ENCODE measurements around the gene CTNNA2.

The CTNNA2 gene

GRCh38 chr2:79530443-79530842 is 17.6 kb downstream of the CTNNA2 start:
- no peaks in the 10 kb centered on the region for H3K4me1 Mint-ChIP-seq
- no peaks in the 10 kb centered on the region for H3K9me3 Mint-ChIP-seq
- no peak overlapping the region for H3K27ac Mint-ChIP-seq
- TF ChIP-seq, protein P1, sequence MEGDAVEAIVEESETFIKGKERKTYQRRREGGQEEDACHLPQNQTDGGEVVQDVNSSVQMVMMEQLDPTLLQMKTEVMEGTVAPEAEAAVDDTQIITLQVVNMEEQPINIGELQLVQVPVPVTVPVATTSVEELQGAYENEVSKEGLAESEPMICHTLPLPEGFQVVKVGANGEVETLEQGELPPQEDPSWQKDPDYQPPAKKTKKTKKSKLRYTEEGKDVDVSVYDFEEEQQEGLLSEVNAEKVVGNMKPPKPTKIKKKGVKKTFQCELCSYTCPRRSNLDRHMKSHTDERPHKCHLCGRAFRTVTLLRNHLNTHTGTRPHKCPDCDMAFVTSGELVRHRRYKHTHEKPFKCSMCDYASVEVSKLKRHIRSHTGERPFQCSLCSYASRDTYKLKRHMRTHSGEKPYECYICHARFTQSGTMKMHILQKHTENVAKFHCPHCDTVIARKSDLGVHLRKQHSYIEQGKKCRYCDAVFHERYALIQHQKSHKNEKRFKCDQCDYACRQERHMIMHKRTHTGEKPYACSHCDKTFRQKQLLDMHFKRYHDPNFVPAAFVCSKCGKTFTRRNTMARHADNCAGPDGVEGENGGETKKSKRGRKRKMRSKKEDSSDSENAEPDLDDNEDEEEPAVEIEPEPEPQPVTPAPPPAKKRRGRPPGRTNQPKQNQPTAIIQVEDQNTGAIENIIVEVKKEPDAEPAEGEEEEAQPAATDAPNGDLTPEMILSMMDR (IDR thresholded peaks at IDR 0.05; ENCODE audit: unreplicated experiment in 3 of 3): peak in 2 of 3 experiments; percentile 14 to 46
- no peaks in the 10 kb centered on the region for H3K27me3 Mint-ChIP-seq (ENCODE audit: low read depth)
- no peak overlapping the region for H3K4me3 Mint-ChIP-seq
- no peaks in the 10 kb centered on the region for H3K36me3 Mint-ChIP-seq (ENCODE audit: low read depth)

- no peak overlapping the region for H3K4me3 Mint-ChIP-seq
- peaks cover 6% of the 10 kb centered on the region for H3K36me3 Mint-ChIP-seq (ENCODE audit: low read depth)
- H3K4me1 Mint-ChIP-seq: no peaks in the 10 kb centered on the region
- TF ChIP-seq, protein P1 (IDR thresholded peaks at IDR 0.05; ENCODE audit: unreplicated experiment in 3 of 3): no peak
- no peaks in the 10 kb centered on the region for H3K27me3 Mint-ChIP-seq (ENCODE audit: low read depth)
- peaks cover 36% of the 10 kb centered on the region for H3K9me3 Mint-ChIP-seq
- H3K27ac Mint-ChIP-seq: no peak overlapping the region
These were observed 34.7 kb downstream of the CTNNA2 start for GRCh38 chr2:79547568-79547967.

GRCh38 chr2:79552653-79553052 is 39.8 kb downstream of the CTNNA2 start:
- TF ChIP-seq, protein P1 (IDR thresholded peaks at IDR 0.05; ENCODE audit: unreplicated experiment in 3 of 3): no peak
- Mint-ChIP-seq H3K4me1 (no peaks in the 10 kb centered on the region), H3K27ac (no peak overlapping the region), H3K27me3 (ENCODE audit: low read depth) (no peaks in the 10 kb centered on the region), H3K9me3 (peaks cover 38% of the 10 kb centered on the region), H3K4me3 (no peak overlapping the region), H3K36me3 (ENCODE audit: low read depth) (peaks cover 10% of the 10 kb centered on the region)

- H3K27me3 Mint-ChIP-seq (ENCODE audit: low read depth): no peaks in the 10 kb centered on the region
- peaks cover 25% of the 10 kb centered on the region for H3K9me3 Mint-ChIP-seq
- no peaks in the 10 kb centered on the region for H3K4me1 Mint-ChIP-seq
- TF ChIP-seq, protein P1 (IDR thresholded peaks at IDR 0.05; ENCODE audit: unreplicated experiment in 3 of 3): no peak
- no peak overlapping the region for H3K4me3 Mint-ChIP-seq
- no peak overlapping the region for H3K27ac Mint-ChIP-seq
- H3K36me3 Mint-ChIP-seq (ENCODE audit: low read depth): peaks cover 8% of the 10 kb centered on the region
These were observed 42.0 kb downstream of the CTNNA2 start for GRCh38 chr2:79554899-79555298.

DNA sequence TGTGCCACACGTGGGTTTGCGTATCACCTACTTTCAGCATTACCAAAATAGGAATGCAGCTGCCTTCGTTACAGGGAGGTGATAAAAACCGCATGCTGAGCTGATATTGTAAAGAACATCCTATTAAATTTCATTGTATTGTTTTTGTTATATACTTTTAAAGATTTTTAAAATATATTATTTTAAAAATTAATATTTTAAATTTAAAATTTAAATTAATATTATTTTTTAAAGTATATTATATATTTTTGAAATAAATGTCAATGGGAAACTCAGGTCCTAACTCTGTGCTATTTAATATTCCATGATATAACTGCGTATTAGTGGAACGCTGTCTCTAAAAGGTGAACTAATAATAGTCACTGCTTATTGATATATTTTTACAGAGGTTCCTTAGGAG is 51.2 kb downstream of the CTNNA2 start:
- H3K4me1 Mint-ChIP-seq: no peaks in the 10 kb centered on the region
- H3K36me3 Mint-ChIP-seq (ENCODE audit: low read depth): no peaks in the 10 kb centered on the region
- H3K27me3 Mint-ChIP-seq (ENCODE audit: low read depth): no peaks in the 10 kb centered on the region
- no peak overlapping the region for H3K4me3 Mint-ChIP-seq
- H3K27ac Mint-ChIP-seq: no peak overlapping the region
- no peaks in the 10 kb centered on the region for H3K9me3 Mint-ChIP-seq
- TF ChIP-seq, protein P1 (IDR thresholded peaks at IDR 0.05; ENCODE audit: unreplicated experiment in 3 of 3): no peak

DNA sequence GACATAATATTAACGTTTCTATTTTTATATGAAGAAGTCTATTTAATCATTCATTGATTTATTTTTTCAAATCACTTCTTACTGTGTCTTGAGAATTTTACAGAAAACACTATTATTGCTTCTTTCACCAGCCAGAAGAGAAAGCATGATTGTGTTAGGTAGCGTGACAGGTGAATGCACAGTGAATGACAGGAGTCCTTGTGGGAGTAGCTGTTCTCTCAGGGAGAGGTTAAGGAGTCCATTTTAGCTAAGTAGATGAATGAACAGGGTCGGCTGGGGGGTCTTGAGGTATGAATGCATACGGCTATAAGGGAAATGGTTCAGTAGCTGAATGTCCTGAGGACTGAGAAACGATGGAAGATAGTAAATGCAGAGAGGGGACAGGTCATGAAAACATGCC is 56.2 kb downstream of the CTNNA2 start:
- H3K9me3 Mint-ChIP-seq: no peaks in the 10 kb centered on the region
- no peaks in the 10 kb centered on the region for H3K4me1 Mint-ChIP-seq

More for the DNA sequence above, 56.2 kb downstream of the CTNNA2 start:
- no peak overlapping the region for H3K4me3 Mint-ChIP-seq
- TF ChIP-seq, protein P1 (IDR thresholded peaks at IDR 0.05; ENCODE audit: unreplicated experiment in 3 of 3): no peak
- H3K27ac Mint-ChIP-seq: no peak overlapping the region
- no peaks in the 10 kb centered on the region for H3K36me3 Mint-ChIP-seq (ENCODE audit: low read depth)
- no peaks in the 10 kb centered on the region for H3K27me3 Mint-ChIP-seq (ENCODE audit: low read depth)

All from nephron (organoid).